IPS-20b (cell line): ENCODE measurements around the gene GRID2IP.
A peak's percentile ranks its signal among the peaks of the same experiment; 100 is the strongest.
"Not testable (repeated sequence)": the region's sequence is repeated elsewhere in the genome, so short reads cannot be mapped to it uniquely, and the experiment has no call there.

Source experiments
- H3K27ac ChIP-seq: one replicate; pipeline ENCODE4 v1.5.1; 2013; ENCODE audit warnings: low read length
- H3K27me3 ChIP-seq: 2 replicates; pipeline ENCODE4 v1.6.1; 2013; ENCODE audit warnings: mild to moderate bottlenecking, low read length, inconsistent platforms; ENCODE audit not compliant: insufficient read depth
- H3K36me3 ChIP-seq: 2 replicates; pipeline ENCODE4 v1.6.1; 2013; ENCODE audit warnings: low read depth, mild to moderate bottlenecking, inconsistent platforms, low read length, moderate library complexity; ENCODE audit not compliant: insufficient read depth
- H3K4me1 ChIP-seq: 2 replicates; pipeline ENCODE4 v1.6.1; 2013; ENCODE audit warnings: mild to moderate bottlenecking, control low read depth, inconsistent platforms, low read length, moderate library complexity; ENCODE audit not compliant: insufficient read depth
- H3K4me3 ChIP-seq: 2 replicates; pipeline ENCODE4 v1.5.1; 2013; ENCODE audit warnings: mild to moderate bottlenecking, low read length, inconsistent platforms
- H3K9ac ChIP-seq: 2 replicates; pipeline ENCODE4 v1.6.1; 2013; ENCODE audit warnings: low read depth, mild to moderate bottlenecking, inconsistent platforms, low read length, moderate library complexity
- H3K9me3 ChIP-seq: 2 replicates; pipeline ENCODE4 v1.6.1; 2013; ENCODE audit warnings: mild to moderate bottlenecking, low read depth, low read length, inconsistent platforms; ENCODE audit not compliant: insufficient read depth

Gene GRID2IP

GRCh38 chr7:6551016-6551511 is at the start of gene GRID2IP:
GRID2IP (minus strand) TSS chr7:6551461; CDS start chr7:6551436, 25 bp downstream.
- H3K4me1 ChIP-seq: no peaks in the 10 kb centered on the region
- no peaks in the 10 kb centered on the region for H3K36me3 ChIP-seq
- no peak within 1 kb of the TSS for H3K4me3 ChIP-seq
- no peaks in the 10 kb centered on the region for H3K27me3 ChIP-seq
- no peaks in the 10 kb centered on the region for H3K9me3 ChIP-seq
- H3K27ac ChIP-seq: no peak within 1 kb of the TSS
- H3K9ac ChIP-seq: no peak within 1 kb of the TSS

- Histone ChIP-seq H3K36me3 (peaks cover 60% of the 10 kb centered on the region), H3K9ac (no peak overlapping the region), H3K4me3 (no peak overlapping the region), H3K9me3 (no peaks in the 10 kb centered on the region), H3K27ac (no peak overlapping the region), H3K27me3 (no peaks in the 10 kb centered on the region), H3K4me1 (no peaks in the 10 kb centered on the region)
Observed at GRCh38 chr7:6600093-6600492, 48.8 kb upstream of the GRID2IP start.

GRCh38 chr7:6590645-6591110 is 39.4 kb upstream of the GRID2IP start:
- H3K4me3 ChIP-seq: peak overlapping the region; percentile 90

GRCh38 chr7:6589829-6590644 is 38.8 kb upstream of the GRID2IP start, which contains the start of gene INTS15:
INTS15 (plus strand) TSS chr7:6590021; CDS start chr7:6590284, 263 bp downstream.
- Histone ChIP-seq H3K4me3 (peak within 1 kb of the TSS; percentile 90), H3K36me3 (peaks cover 61% of the 10 kb centered on the region), H3K27ac (no peak within 1 kb of the TSS)

More at GRCh38 chr7:6590645-6591110, 39.4 kb upstream of the GRID2IP start:
- H3K36me3 ChIP-seq: peaks cover 61% of the 10 kb centered on the region
- H3K9me3 ChIP-seq: no peaks in the 10 kb centered on the region
- no peaks in the 10 kb centered on the region for H3K27me3 ChIP-seq
- peak overlapping the region; percentile 84 for H3K9ac ChIP-seq
- H3K27ac ChIP-seq: no peak overlapping the region
- H3K4me1 ChIP-seq: peaks cover 4% of the 10 kb centered on the region; the same call in 1 of the 2 replicates

GRCh38 chr7:6589151-6589828 is 38.0 kb upstream of the GRID2IP start:
- H3K9ac ChIP-seq: peak overlapping the region; percentile 71; the same call in 1 of the 2 replicates
- no peak overlapping the region for H3K27ac ChIP-seq
- no peaks in the 10 kb centered on the region for H3K27me3 ChIP-seq
- H3K36me3 ChIP-seq: peaks cover 61% of the 10 kb centered on the region
- peaks cover 4% of the 10 kb centered on the region; the same call in 1 of the 2 replicates for H3K4me1 ChIP-seq
- peak overlapping the region; percentile 61; the same call in 1 of the 2 replicates for H3K4me3 ChIP-seq
- no peaks in the 10 kb centered on the region for H3K9me3 ChIP-seq

More at GRCh38 chr7:6589829-6590644, 38.8 kb upstream of the GRID2IP start, which contains the start of gene INTS15:
- Histone ChIP-seq H3K4me1 (peaks cover 4% of the 10 kb centered on the region; the same call in 1 of the 2 replicates), H3K9me3 (no peaks in the 10 kb centered on the region), H3K27me3 (no peaks in the 10 kb centered on the region), H3K9ac (peak within 1 kb of the TSS; percentile 84)

GRCh38 chr7:6588566-6588965 is 37.3 kb upstream of the GRID2IP start:
- Histone ChIP-seq H3K27me3 (no peaks in the 10 kb centered on the region), H3K4me1 (peaks cover 4% of the 10 kb centered on the region; the same call in 1 of the 2 replicates), H3K27ac (no peak overlapping the region), H3K9ac (no peak overlapping the region), H3K36me3 (peaks cover 61% of the 10 kb centered on the region), H3K9me3 (no peaks in the 10 kb centered on the region), H3K4me3 (no peak overlapping the region)

- H3K27me3 ChIP-seq, H3K27ac ChIP-seq, H3K4me1 ChIP-seq, H3K9me3 ChIP-seq, H3K9ac ChIP-seq, H3K4me3 ChIP-seq: not testable (repeated sequence)
- H3K36me3 ChIP-seq: peaks cover 76% of the 10 kb centered on the region
Observed at GRCh38 chr7:6585746-6586432, 34.6 kb upstream of the GRID2IP start.

- Histone ChIP-seq H3K9me3 (no peaks in the 10 kb centered on the region), H3K27ac (no peak overlapping the region), H3K36me3 (peaks cover 44% of the 10 kb centered on the region), H3K27me3 (no peaks in the 10 kb centered on the region), H3K4me3 (no peak overlapping the region), H3K9ac (no peak overlapping the region), H3K4me1 (no peaks in the 10 kb centered on the region)
Observed at GRCh38 chr7:6579446-6579845, 28.2 kb upstream of the GRID2IP start.

GRCh38 chr7:6578114-6579084 is 27.1 kb upstream of the GRID2IP start:
- Histone ChIP-seq H3K36me3 (peaks cover 33% of the 10 kb centered on the region), H3K27ac (no peak overlapping the region), H3K9ac (no peak overlapping the region; the same call in 1 of the 2 replicates), H3K4me3 (peak overlapping the region; percentile 75; the same call in 1 of the 2 replicates), H3K9me3 (no peaks in the 10 kb centered on the region), H3K4me1 (no peaks in the 10 kb centered on the region), H3K27me3 (no peaks in the 10 kb centered on the region)

GRCh38 chr7:6577369-6578113 is 26.3 kb upstream of the GRID2IP start, which contains the start of gene ZDHHC4:
ZDHHC4 (plus strand) TSS chr7:6577454; CDS start chr7:6580562, 3,108 bp downstream.
- Histone ChIP-seq H3K9me3 (no peaks in the 10 kb centered on the region), H3K9ac (peak within 1 kb of the TSS; percentile 84), H3K27ac (peak within 1 kb of the TSS; percentile 18), H3K27me3 (no peaks in the 10 kb centered on the region), H3K4me3 (peak within 1 kb of the TSS; percentile 75), H3K36me3 (peaks cover 24% of the 10 kb centered on the region), H3K4me1 (no peaks in the 10 kb centered on the region)
